Activated T-helper 9 cell treated with anti-CD3 and anti-CD28 coated beads, Interleukin-2, amount 50 U/mL, for 16 hours (primary cell): ENCODE results near the gene TSHZ2.
"Not testable (repeated sequence)": the region's sequence is repeated elsewhere in the genome, so short reads cannot be mapped to it uniquely, and the experiment has no call there.

Source experiments
- DNase-seq: peaks from one replicate; pipeline ENCODE4 v3.0.0-alpha.2; 2020; ENCODE audit warnings: low read depth

TSHZ2 gene

GRCh38 chr20:52998268-52998667 lies 26.1 kb downstream of the TSHZ2 start:
- DNase-seq = no peak

- DNase-seq = no peak
These were observed 26.9 kb downstream of the TSHZ2 start for GRCh38 chr20:52999040-52999439.

DNA sequence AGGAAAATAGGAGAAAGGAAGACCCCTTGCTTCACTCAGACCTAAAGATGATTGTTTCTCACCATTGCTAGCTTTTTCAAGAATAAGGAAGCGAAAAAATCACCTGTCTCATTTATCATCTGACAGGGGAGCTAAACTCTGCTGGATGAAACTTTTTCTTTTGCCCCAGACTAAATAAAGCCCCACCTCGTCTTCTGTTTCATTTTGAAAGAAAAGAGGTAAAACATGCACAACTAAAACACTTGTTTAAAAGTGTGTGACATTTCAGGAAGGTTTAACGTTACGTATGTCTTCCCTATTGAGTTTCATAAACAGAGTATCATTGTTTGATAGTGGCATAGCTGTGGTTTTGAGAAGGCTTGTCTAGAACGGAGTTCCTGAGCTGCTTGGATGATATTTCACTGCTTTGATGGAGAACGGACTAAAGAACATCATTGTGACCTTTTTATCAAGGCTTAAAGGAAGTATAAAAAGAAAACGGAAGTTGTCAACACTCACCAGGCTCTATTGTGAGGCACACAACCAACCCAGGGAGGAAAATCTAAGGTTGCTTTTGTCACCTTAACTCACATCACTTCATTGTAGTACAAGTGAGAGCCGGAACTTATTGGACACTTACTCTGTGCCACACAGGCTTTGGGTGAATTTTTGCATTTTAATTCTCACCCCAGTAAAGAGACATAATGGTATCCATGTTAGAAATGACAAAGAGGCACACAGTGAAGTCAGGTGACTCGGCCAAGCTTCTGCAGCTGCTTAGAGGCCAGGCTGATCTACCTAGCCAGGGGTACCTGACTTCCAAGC lies 29.5 kb downstream of the TSHZ2 start:
- no peak for DNase-seq

DNA sequence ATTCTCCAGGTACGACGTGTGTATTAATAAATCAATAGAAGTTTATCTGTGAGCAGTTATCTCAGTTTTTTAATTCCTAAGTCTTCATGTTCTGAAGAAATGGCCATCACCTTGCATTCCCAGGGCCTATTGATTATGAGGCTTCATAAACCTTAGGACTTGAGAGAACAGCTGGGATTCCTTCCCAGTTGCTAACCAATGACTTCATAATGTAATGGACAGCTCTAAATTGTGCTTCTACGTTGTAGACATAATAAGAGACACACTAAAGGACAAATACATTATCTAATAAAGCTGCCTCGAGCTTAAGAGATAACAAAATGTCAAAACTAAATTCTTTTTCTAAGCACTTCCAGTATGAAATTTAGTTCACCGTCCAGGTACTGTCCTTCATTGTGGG lies 30.6 kb downstream of the TSHZ2 start:
- DNase-seq = no peak

GRCh38 chr20:53003420-53004154 lies 31.4 kb downstream of the TSHZ2 start:
- no peak for DNase-seq

DNA sequence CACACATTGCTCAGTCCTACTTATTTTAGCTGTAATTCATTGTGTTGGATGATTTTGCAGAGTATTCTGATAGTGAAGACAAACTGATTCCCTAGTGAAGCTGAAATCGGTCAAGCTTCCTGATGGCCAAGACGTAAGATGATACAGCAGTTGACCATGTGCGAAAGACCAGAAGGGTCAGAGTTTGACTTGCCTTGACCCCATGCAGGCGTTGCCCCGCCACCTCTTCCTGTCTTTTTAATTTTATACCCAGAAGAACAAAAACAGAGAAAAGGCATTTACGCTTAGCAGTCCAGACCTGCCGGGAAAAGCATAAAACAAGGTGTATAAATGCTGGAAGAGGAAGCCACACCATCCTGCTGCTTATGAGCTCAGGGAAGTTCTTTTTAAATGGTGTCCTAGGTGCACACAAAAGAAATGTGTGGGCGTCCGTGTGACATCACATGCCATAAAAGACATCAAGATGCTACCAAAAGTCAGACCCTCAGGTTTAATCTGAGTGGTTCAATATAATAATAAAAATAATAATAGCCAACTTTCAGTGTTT lies 32.2 kb downstream of the TSHZ2 start:
- DNase-seq = no peak

DNA sequence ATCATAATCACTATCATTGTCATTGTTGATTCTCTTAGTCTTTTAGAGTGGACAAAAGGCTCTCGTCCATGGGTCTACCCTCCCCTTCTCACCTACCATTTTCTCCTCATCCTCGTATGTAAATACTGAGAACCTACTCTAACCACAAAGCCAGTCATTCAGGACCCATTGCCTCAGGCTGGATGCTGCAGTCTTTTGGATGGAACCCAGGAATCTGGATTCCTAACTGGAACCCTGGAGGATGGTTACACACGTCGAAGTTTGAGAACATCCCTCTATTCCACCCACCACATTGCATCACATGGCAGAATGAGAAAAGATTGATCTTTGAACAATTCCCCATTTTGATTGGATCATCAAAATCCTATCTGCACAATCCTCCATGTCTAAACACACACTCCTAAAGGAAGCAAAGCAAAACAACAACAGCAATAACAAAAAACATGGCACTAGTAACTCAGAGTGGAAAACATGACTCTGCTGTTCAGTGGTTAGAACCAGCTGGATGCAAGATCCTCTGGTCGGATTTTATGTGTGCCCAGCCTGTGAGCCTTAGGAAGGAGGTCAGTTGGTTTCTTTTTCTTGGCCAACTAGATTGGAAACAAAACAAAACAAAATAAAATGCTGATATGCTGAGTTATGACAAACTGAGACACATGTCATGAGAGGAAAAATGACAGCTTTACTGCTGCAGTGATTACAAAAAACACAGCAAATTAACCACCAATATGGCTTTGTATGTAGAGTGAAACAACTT lies 38.0 kb downstream of the TSHZ2 start:
- no peak for DNase-seq

DNA sequence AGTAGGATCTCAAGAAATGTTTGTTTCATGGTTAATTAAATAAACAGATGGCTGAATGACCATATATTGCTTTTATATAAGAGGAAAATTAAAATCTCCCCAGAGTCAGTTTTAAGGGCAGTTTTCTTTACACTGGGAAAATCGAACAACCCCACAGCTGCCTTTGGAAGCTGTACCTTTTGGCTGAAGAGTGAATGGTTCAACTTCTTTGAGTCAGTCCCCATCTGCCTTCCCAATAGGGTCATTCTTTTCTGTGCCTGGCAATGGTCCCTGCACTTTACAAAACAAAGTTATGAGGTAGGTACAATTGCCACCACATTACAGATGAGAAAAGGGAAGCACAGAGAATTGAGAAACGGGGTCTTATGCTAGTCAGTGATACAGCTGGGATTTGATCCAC lies 39.5 kb downstream of the TSHZ2 start:
- DNase-seq = no peak

- no peak for DNase-seq
These were observed 41.0 kb downstream of the TSHZ2 start for GRCh38 chr20:53013183-53013582.

DNA sequence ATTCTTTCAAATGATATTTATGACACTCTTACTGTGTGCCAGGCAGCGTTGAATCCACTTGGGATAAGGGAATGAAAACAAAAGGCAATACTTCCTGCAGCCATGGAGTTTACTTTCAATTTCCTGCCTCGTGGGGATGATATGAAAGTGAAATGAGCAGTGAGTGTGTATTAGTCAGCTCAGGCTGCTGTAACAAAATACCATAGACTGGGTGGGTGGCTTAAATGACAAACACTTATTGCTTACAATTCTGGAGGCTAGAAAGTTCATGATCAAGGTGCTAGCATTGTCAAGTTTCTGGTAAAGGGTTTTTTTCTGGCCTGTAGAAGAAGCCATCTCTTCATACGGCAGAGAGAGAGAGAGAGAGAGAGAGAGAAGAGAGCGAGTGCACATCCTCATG lies 41.7 kb downstream of the TSHZ2 start:
- no peak for DNase-seq

- DNase-seq = no peak
These were observed 43.9 kb downstream of the TSHZ2 start for GRCh38 chr20:53016071-53016470.

- no peak for DNase-seq
These were observed 44.4 kb downstream of the TSHZ2 start for GRCh38 chr20:53016534-53017042.

- DNase-seq = no peak
These were observed 45.0 kb downstream of the TSHZ2 start for GRCh38 chr20:53017206-53017605.

- no peak for DNase-seq
These were observed 47.3 kb downstream of the TSHZ2 start for GRCh38 chr20:53019464-53019863.

DNA sequence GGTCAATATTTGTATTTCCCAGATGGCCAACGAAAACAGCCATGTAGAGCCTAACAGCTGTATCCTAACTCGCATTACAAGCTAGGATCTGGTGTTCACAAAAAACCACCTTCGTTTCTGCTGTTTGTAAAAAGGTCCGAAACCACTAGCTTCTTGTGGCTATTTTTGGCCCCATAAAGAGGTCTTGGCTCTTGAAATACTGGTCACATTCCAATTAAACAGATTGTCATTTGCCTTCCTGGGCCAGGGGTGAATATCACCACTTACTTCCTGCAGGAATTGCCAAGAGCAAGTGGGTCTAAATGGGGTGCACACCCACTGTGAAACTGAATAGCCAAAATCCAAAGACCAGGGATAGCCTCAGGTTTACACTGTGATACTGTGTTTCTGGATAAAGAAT lies 48.2 kb downstream of the TSHZ2 start:
- DNase-seq = no peak

GRCh38 chr20:53020834-53021233 lies 48.7 kb downstream of the TSHZ2 start:
- DNase-seq = no peak

GRCh38 chr20:53021934-53022333 lies 49.8 kb downstream of the TSHZ2 start:
- DNase-seq = no peak

DNA sequence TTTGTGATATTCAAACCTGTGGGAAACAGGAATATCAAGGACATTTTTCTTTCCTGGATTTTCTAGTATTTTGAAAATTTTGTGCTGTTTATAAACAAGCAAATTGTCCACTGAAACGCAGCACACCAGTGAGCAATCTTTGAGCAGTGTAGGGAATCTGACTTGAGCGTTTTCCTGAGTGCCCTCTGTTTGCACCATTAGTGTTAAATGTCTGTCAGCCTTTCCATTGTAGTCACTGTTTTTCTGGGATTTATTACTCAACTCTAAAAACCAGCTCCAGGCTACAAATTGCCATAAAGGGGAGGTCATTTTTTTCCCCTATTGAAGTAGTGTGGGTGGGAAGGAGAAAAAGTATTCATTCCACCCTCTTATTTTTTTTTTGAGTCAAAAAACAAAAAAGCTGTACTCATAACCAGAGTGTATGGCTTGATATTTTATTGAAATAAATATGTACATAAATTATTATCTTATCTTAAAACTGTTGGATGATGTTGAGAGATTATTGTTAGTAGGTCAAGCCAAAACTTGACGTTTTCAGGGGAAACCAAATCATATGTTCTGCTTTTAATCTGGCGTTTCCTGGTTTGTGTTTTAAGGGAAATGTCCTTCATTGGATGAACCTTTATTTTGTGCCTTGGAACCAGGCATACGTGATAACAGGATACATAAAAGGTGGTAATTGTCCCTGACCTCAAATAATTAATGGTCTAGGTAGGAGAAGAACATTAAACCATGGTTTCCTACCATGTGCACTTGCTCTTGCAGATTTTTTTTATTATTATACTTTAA lies 51.8 kb downstream of the TSHZ2 start:
- DNase-seq = no peak

DNA sequence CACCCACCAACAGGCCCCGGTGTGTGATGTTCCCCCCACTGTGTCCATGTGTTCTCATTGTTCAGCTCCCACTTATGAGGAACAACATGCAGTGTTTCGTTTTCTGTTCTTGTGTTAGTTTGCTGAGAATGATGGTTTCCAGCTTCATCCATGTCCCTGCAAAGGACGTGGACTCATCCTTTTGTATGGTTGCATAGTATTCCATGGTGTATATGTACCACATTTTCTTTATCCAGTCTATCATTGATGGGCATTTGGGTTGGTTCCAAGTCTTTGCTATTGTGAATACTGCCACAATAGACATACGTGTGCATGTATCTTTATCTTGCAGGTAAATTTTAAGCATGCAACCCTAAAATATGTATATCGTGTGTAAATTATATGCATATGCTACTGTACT lies 52.5 kb downstream of the TSHZ2 start:
- not testable (repeated sequence) for DNase-seq

GRCh38 chr20:53027089-53027488 lies 54.9 kb downstream of the TSHZ2 start:
- DNase-seq = no peak

DNA sequence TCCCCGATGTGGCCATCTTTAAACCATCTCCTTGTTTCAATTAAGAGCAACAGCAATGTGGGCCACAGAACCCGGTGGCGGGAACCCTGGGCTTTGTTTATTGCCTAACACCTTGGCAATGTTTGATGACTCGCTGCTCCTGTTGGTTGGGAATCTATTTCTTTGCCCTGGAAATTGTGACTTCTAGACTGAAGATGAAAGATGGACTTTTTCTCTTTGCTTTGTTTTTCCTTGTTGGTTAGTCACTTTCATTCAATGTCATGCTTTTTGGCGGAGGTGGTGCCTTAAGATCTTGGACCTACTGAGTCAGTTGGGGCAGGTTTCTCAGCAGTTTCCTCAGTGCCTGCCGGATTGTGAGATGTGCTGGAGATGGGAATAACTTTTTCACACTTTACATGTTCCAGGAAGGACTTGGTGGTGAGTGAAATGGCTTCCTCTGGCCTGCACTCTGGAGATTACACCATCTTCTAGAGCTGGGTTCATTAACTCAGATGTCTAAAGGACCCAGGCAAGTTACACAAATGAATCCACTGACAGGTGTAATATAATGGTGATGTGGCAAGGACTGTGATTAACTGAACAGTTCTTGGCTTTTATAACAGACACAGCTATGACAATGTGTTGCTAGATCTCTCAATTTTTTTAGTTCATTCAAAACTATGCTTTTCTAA lies 56.3 kb downstream of the TSHZ2 start:
- DNase-seq = no peak
